ENCODE data around the gene MYL4.
"Not testable (repeated sequence)": the region's sequence is repeated elsewhere in the genome, so short reads cannot be mapped to it uniquely, and the experiment has no call there.

MYL4 gene

GRCh38 chr17:47221154-47221553 lies 12.0 kb downstream of the MYL4 start:
- ATAC-seq (no peak), DNase-seq (no peak)
- H3K36me3 Mint-ChIP-seq (ENCODE audit: low read depth) = no peaks in the 10 kb centered on the region
- peaks cover 42% of the 10 kb centered on the region for H3K4me1 Mint-ChIP-seq
- no peak overlapping the region for H3K27ac Mint-ChIP-seq
- peaks cover 8% of the 10 kb centered on the region for H3K9me3 Mint-ChIP-seq
- H3K4me3 Mint-ChIP-seq = no peak overlapping the region
- H3K27me3 Mint-ChIP-seq = no peaks in the 10 kb centered on the region

GRCh38 chr17:47222047-47222446 lies 12.9 kb downstream of the MYL4 start:
- Mint-ChIP-seq H3K27me3 (no peaks in the 10 kb centered on the region), H3K4me1 (peaks cover 39% of the 10 kb centered on the region), H3K9me3 (peaks cover 8% of the 10 kb centered on the region), H3K4me3 (no peak overlapping the region), H3K36me3 (ENCODE audit: low read depth) (no peaks in the 10 kb centered on the region), H3K27ac (no peak overlapping the region)
- no peak for ATAC-seq
- DNase-seq = no peak

GRCh38 chr17:47223007-47223406 lies 13.9 kb downstream of the MYL4 start:
- no peak overlapping the region for H3K4me3 Mint-ChIP-seq
- no peak overlapping the region for H3K27ac Mint-ChIP-seq

GRCh38 chr17:47223460-47223859 lies 14.3 kb downstream of the MYL4 start:
- no peak for ATAC-seq

More at GRCh38 chr17:47223007-47223406, 13.9 kb downstream of the MYL4 start:
- Mint-ChIP-seq H3K9me3 (peaks cover 8% of the 10 kb centered on the region), H3K36me3 (ENCODE audit: low read depth) (no peaks in the 10 kb centered on the region), H3K27me3 (no peaks in the 10 kb centered on the region), H3K4me1 (peaks cover 34% of the 10 kb centered on the region)
- ATAC-seq = no peak
- no peak for DNase-seq

GRCh38 chr17:47224077-47224476 lies 14.9 kb downstream of the MYL4 start:
- not testable (repeated sequence) for DNase-seq; H3K36me3 Mint-ChIP-seq (ENCODE audit: low read depth); H3K27ac Mint-ChIP-seq; H3K9me3 Mint-ChIP-seq; ATAC-seq; H3K27me3 Mint-ChIP-seq; H3K4me3 Mint-ChIP-seq
- peaks cover 23% of the 10 kb centered on the region for H3K4me1 Mint-ChIP-seq

More at GRCh38 chr17:47223460-47223859, 14.3 kb downstream of the MYL4 start:
- peaks cover 8% of the 10 kb centered on the region for H3K9me3 Mint-ChIP-seq
- H3K27ac Mint-ChIP-seq = no peak overlapping the region
- H3K27me3 Mint-ChIP-seq = no peaks in the 10 kb centered on the region
- H3K4me3 Mint-ChIP-seq = no peak overlapping the region
- H3K36me3 Mint-ChIP-seq (ENCODE audit: low read depth) = no peaks in the 10 kb centered on the region
- no peak for DNase-seq
- peaks cover 29% of the 10 kb centered on the region for H3K4me1 Mint-ChIP-seq

- no peak for ATAC-seq
- H3K4me1 Mint-ChIP-seq = peaks cover 22% of the 10 kb centered on the region
- no peak for DNase-seq
- no peak overlapping the region for H3K27ac Mint-ChIP-seq
- no peaks in the 10 kb centered on the region for H3K36me3 Mint-ChIP-seq (ENCODE audit: low read depth)
- H3K27me3 Mint-ChIP-seq = peaks cover 1% of the 10 kb centered on the region
- peaks cover 8% of the 10 kb centered on the region for H3K9me3 Mint-ChIP-seq
- no peak overlapping the region for H3K4me3 Mint-ChIP-seq
Measured at GRCh38 chr17:47224966-47225365, 15.8 kb downstream of the MYL4 start.

GRCh38 chr17:47225436-47225858 lies 16.3 kb downstream of the MYL4 start:
- Mint-ChIP-seq H3K27me3 (peaks cover 4% of the 10 kb centered on the region), H3K36me3 (ENCODE audit: low read depth) (no peaks in the 10 kb centered on the region), H3K27ac (no peak overlapping the region), H3K4me1 (peaks cover 22% of the 10 kb centered on the region), H3K9me3 (peaks cover 8% of the 10 kb centered on the region), H3K4me3 (no peak overlapping the region)
- ATAC-seq (no peak), DNase-seq (no peak)

GRCh38 chr17:47225911-47226688 lies 17.0 kb downstream of the MYL4 start:
- DNase-seq = no peak
- Mint-ChIP-seq H3K27me3 (peaks cover 8% of the 10 kb centered on the region), H3K9me3 (peaks cover 8% of the 10 kb centered on the region), H3K27ac (no peak overlapping the region), H3K4me1 (peaks cover 22% of the 10 kb centered on the region), H3K36me3 (ENCODE audit: low read depth) (no peaks in the 10 kb centered on the region), H3K4me3 (no peak overlapping the region)
- no peak for ATAC-seq

- Mint-ChIP-seq H3K27ac (no peak overlapping the region), H3K36me3 (ENCODE audit: low read depth) (no peaks in the 10 kb centered on the region), H3K9me3 (peaks cover 8% of the 10 kb centered on the region), H3K27me3 (peaks cover 8% of the 10 kb centered on the region), H3K4me1 (peaks cover 16% of the 10 kb centered on the region), H3K4me3 (no peak overlapping the region)
- ATAC-seq (no peak), DNase-seq (no peak)
Measured at GRCh38 chr17:47227862-47228261, 18.7 kb downstream of the MYL4 start.

GRCh38 chr17:47229535-47230443 lies 20.6 kb downstream of the MYL4 start:
- no peaks in the 10 kb centered on the region for H3K36me3 Mint-ChIP-seq (ENCODE audit: low read depth)
- ATAC-seq (no peak), DNase-seq (peak; percentile 78)
- H3K27ac Mint-ChIP-seq = peak overlapping the region; percentile 41
- H3K4me1 Mint-ChIP-seq = peaks cover 16% of the 10 kb centered on the region
- peak overlapping the region; percentile 64 for H3K4me3 Mint-ChIP-seq
- no peaks in the 10 kb centered on the region for H3K9me3 Mint-ChIP-seq
- H3K27me3 Mint-ChIP-seq = peaks cover 8% of the 10 kb centered on the region

GRCh38 chr17:47230864-47231263 lies 21.7 kb downstream of the MYL4 start:
- Mint-ChIP-seq H3K4me3 (peak overlapping the region; percentile 4), H3K4me1 (peaks cover 16% of the 10 kb centered on the region), H3K27ac (no peak overlapping the region), H3K36me3 (ENCODE audit: low read depth) (no peaks in the 10 kb centered on the region), H3K27me3 (peaks cover 8% of the 10 kb centered on the region), H3K9me3 (no peaks in the 10 kb centered on the region)
- ATAC-seq = no peak
- DNase-seq = no peak

- Mint-ChIP-seq H3K9me3 (no peaks in the 10 kb centered on the region), H3K27ac (no peak overlapping the region), H3K4me1 (peaks cover 16% of the 10 kb centered on the region), H3K27me3 (peaks cover 8% of the 10 kb centered on the region), H3K4me3 (no peak overlapping the region), H3K36me3 (ENCODE audit: low read depth) (no peaks in the 10 kb centered on the region)
- ATAC-seq (no peak), DNase-seq (no peak)
Measured at GRCh38 chr17:47231334-47231733, 22.2 kb downstream of the MYL4 start.

- peaks cover 8% of the 10 kb centered on the region for H3K27me3 Mint-ChIP-seq
Measured at GRCh38 chr17:47231866-47232265, 22.7 kb downstream of the MYL4 start.

GRCh38 chr17:47232465-47232864 lies 23.3 kb downstream of the MYL4 start:
- Mint-ChIP-seq H3K9me3 (no peaks in the 10 kb centered on the region), H3K4me1 (peaks cover 16% of the 10 kb centered on the region), H3K27ac (no peak overlapping the region), H3K27me3 (peaks cover 8% of the 10 kb centered on the region), H3K36me3 (ENCODE audit: low read depth) (no peaks in the 10 kb centered on the region), H3K4me3 (no peak overlapping the region)
- ATAC-seq (no peak), DNase-seq (no peak)

More at GRCh38 chr17:47231866-47232265, 22.7 kb downstream of the MYL4 start:
- no peak for DNase-seq
- Mint-ChIP-seq H3K4me1 (peaks cover 16% of the 10 kb centered on the region), H3K27ac (no peak overlapping the region), H3K9me3 (no peaks in the 10 kb centered on the region), H3K36me3 (ENCODE audit: low read depth) (no peaks in the 10 kb centered on the region), H3K4me3 (no peak overlapping the region)
- ATAC-seq = no peak

- Mint-ChIP-seq H3K4me1 (peaks cover 10% of the 10 kb centered on the region), H3K4me3 (no peak overlapping the region), H3K9me3 (no peaks in the 10 kb centered on the region), H3K27me3 (peaks cover 3% of the 10 kb centered on the region), H3K36me3 (ENCODE audit: low read depth) (no peaks in the 10 kb centered on the region), H3K27ac (no peak overlapping the region)
- DNase-seq (no peak), ATAC-seq (no peak)
Measured at GRCh38 chr17:47235506-47235905, 26.4 kb downstream of the MYL4 start.

All from activated naive CD8-positive, alpha-beta T cell treated with anti-CD3 and anti-CD28 coated beads, Interleukin-2, amount 50 U/mL, for 24 hours (primary cell).